Measurements from ENCODE around the gene IL31RA.

IL31RA gene

GRCh38 chr5:55917402-55918086 lies 66.4 kb downstream of the IL31RA start:
- TF ChIP-seq FOXP2 (optimal IDR thresholded peaks at IDR 0.05; ENCODE audit: borderline replicate concordance, extremely low read depth, extremely low read length, insufficient read depth), result no peak
- no peak for TF ChIP-seq REST (IDR thresholded peaks at IDR 0.05; ENCODE audit: insufficient read depth in 1 of 2, low read depth in 2 of 2, low read length in 2 of 2)
- TF ChIP-seq POLR2AphosphoS5 (IDR thresholded peaks at IDR 0.05; ENCODE audit: low read depth, low read length), result no peak
- no peak for TF ChIP-seq SIN3A (IDR thresholded peaks at IDR 0.05; ENCODE audit: borderline replicate concordance, insufficient read depth, low read length)
- TF ChIP-seq TAF1 (IDR thresholded peaks at IDR 0.05; ENCODE audit: borderline replicate concordance, insufficient read depth, low read length), result no peak

GRCh38 chr5:55918087-55919035 lies 67.2 kb downstream of the IL31RA start:
- TF ChIP-seq FOXP2 (optimal IDR thresholded peaks at IDR 0.05; ENCODE audit: borderline replicate concordance, extremely low read depth, extremely low read length, insufficient read depth) (no peak), REST (IDR thresholded peaks at IDR 0.05; ENCODE audit: insufficient read depth in 1 of 2, low read depth in 2 of 2, low read length in 2 of 2) (no peak), POLR2AphosphoS5 (IDR thresholded peaks at IDR 0.05; ENCODE audit: low read depth, low read length) (no peak), TAF1 (IDR thresholded peaks at IDR 0.05; ENCODE audit: borderline replicate concordance, insufficient read depth, low read length) (no peak), SIN3A (IDR thresholded peaks at IDR 0.05; ENCODE audit: borderline replicate concordance, insufficient read depth, low read length) (no peak)

DNA sequence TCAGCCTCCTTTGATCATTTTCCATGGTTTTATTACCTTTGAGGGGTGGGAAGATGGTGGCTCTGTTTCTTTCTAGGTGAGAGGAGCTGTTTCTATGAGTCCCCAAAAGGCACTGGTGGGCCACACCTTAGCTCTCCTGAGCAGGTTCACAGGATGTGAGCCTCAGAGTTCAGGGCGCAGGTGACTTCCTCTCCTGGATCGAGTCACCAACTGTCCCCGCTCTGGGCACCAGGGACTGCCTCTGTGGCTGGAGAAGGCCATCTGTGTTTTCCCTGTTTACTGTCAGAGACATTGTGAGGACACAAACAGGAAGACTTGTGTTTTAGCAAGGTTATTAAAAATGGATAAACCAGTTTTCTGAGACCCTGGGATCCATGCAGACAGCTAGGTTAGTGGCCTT lies 68.5 kb downstream of the IL31RA start:
- TF ChIP-seq TAF1 (IDR thresholded peaks at IDR 0.05; ENCODE audit: borderline replicate concordance, insufficient read depth, low read length) (no peak), FOXP2 (optimal IDR thresholded peaks at IDR 0.05; ENCODE audit: borderline replicate concordance, extremely low read depth, extremely low read length, insufficient read depth) (no peak), REST (IDR thresholded peaks at IDR 0.05; ENCODE audit: insufficient read depth in 1 of 2, low read depth in 2 of 2, low read length in 2 of 2) (no peak), SIN3A (IDR thresholded peaks at IDR 0.05; ENCODE audit: borderline replicate concordance, insufficient read depth, low read length) (no peak), POLR2AphosphoS5 (IDR thresholded peaks at IDR 0.05; ENCODE audit: low read depth, low read length) (no peak)

DNA sequence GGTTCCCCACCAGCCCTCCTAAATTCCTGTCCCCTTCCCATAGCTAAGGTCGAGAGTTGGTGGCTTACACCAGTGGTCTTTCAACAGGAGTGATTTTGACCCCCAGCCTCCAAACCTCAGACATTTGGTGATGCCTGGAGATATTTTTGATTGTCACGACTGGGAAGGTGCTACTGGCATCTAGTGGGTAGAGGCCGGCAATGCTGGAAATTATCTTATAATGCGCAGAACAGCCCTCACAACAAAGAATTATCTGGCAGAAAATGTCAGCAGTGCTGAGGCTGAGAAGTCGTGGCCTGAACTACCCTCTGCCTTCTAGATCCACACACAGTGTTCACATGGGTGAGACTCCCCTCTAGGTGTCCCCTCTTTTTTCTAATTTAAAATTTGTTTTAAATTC lies 69.6 kb downstream of the IL31RA start:
- no peak for TF ChIP-seq SIN3A (IDR thresholded peaks at IDR 0.05; ENCODE audit: borderline replicate concordance, insufficient read depth, low read length)
- no peak for TF ChIP-seq TAF1 (IDR thresholded peaks at IDR 0.05; ENCODE audit: borderline replicate concordance, insufficient read depth, low read length)
- no peak for TF ChIP-seq REST (IDR thresholded peaks at IDR 0.05; ENCODE audit: insufficient read depth in 1 of 2, low read depth in 2 of 2, low read length in 2 of 2)
- TF ChIP-seq FOXP2 (optimal IDR thresholded peaks at IDR 0.05; ENCODE audit: borderline replicate concordance, extremely low read depth, extremely low read length, insufficient read depth), result no peak
- TF ChIP-seq POLR2AphosphoS5 (IDR thresholded peaks at IDR 0.05; ENCODE audit: low read depth, low read length), result no peak

Data from PFSK-1 (cell line).